Endodermal cell (in vitro differentiated cells): Measurements from ENCODE around the gene SRPK3. TPM values are rescaled to one million over a fixed set of nuclear protein-coding genes. Genes with fewer than 3 reads are reported as not detected.

Experiments used
- DNase-seq: peaks from one replicate; pipeline ENCODE4 v3.0.0-alpha.2; 2017
- H3K27ac ChIP-seq: 2 replicates; pipeline ENCODE4 v1.5.1; 2013; ENCODE audit warnings: mild to moderate bottlenecking, low read depth, low read length, moderate library complexity
- H3K27me3 ChIP-seq: 2 replicates; pipeline ENCODE4 v1.6.1; 2013; ENCODE audit warnings: mild to moderate bottlenecking, low read length, moderate library complexity; ENCODE audit not compliant: insufficient read depth, control insufficient read depth, poor library complexity, severe bottlenecking
- H3K36me3 ChIP-seq: 2 replicates; pipeline ENCODE4 v1.7.0; 2013; ENCODE audit warnings: mild to moderate bottlenecking, low read length, moderate library complexity; ENCODE audit not compliant: control insufficient read depth, insufficient read depth
- H3K4me1 ChIP-seq: one replicate; pipeline ENCODE4 v1.7.0; 2013; ENCODE audit warnings: low read length; ENCODE audit not compliant: control insufficient read depth, insufficient read depth
- H3K4me3 ChIP-seq: 2 replicates; pipeline ENCODE4 v1.5.1; 2013; ENCODE audit warnings: mild to moderate bottlenecking, low read length, moderate library complexity
- H3K9ac ChIP-seq: 2 replicates; pipeline ENCODE4 v1.6.1; 2013; ENCODE audit warnings: mild to moderate bottlenecking, low read length, moderate library complexity; ENCODE audit not compliant: poor library complexity, severe bottlenecking; ENCODE audit errors: extremely low read depth
- H3K9me3 ChIP-seq: 2 replicates; pipeline ENCODE4 v1.6.1; 2013; ENCODE audit warnings: mild to moderate bottlenecking, low read length, moderate library complexity; ENCODE audit not compliant: control insufficient read depth
- H3K27ac Mint-ChIP-seq: 2 replicates; pipeline ENCODE4 v1.8.0; 2020; ENCODE audit warnings: mixed read lengths
- H3K27me3 Mint-ChIP-seq: 2 replicates; pipeline ENCODE4 v1.8.0; 2021; ENCODE audit warnings: mild to moderate bottlenecking, mixed read lengths; ENCODE audit not compliant: insufficient read depth
- H3K36me3 Mint-ChIP-seq: 2 replicates; pipeline ENCODE4 v1.8.0; 2020; ENCODE audit warnings: low read depth, mixed read lengths
- H3K4me1 Mint-ChIP-seq: 2 replicates; pipeline ENCODE4 v1.8.0; 2020; ENCODE audit warnings: mixed read lengths
- H3K4me3 Mint-ChIP-seq: 2 replicates; pipeline ENCODE4 v1.8.0; 2020; ENCODE audit warnings: mild to moderate bottlenecking, moderate library complexity, mixed read lengths
- H3K9me3 Mint-ChIP-seq: 2 replicates; pipeline ENCODE4 v1.8.0; 2020; ENCODE audit warnings: mild to moderate bottlenecking, mixed read lengths
- WGBS, 2 experiments: methylation state at CpG; one replicate each; pipeline versions ENCODE4 v1.1.5 to v1.1.7; 2013; ENCODE audit warnings: missing lambda C conversion rate in 2 of 2, mixed read lengths in 1 of 2; ENCODE audit not compliant: insufficient coverage in 1 of 2, insufficient read length in 1 of 2; 5-methylcytosine and 5-hydroxymethylcytosine counted together
- total RNA-seq, 2 donors: library from RNA; stranded (reverse); fragmentation: NEBNext Ultra II Directional in 1 of 2; extraction: Animal tissue kit (Norgen Biotek cat#: 25700) in 1 of 2; gene quantifications; 2 replicates in 1 of 2; 3 replicates in 1 of 2; pipeline ENCODE4 v1.2.1, GENCODE V29; 2021
- TF ChIP-seq, protein P1 (sequence below): fragments of 200-600 bp; sonication (generic); conservative IDR thresholded peaks from 2 replicates; pipeline ENCODE4 v1.5.0; 2021; ENCODE audit warnings: antibody characterized with exemption, mild to moderate bottlenecking

SRPK3 gene
- total RNA-seq, 2 donors from 2014 or later = not detected

DNA sequence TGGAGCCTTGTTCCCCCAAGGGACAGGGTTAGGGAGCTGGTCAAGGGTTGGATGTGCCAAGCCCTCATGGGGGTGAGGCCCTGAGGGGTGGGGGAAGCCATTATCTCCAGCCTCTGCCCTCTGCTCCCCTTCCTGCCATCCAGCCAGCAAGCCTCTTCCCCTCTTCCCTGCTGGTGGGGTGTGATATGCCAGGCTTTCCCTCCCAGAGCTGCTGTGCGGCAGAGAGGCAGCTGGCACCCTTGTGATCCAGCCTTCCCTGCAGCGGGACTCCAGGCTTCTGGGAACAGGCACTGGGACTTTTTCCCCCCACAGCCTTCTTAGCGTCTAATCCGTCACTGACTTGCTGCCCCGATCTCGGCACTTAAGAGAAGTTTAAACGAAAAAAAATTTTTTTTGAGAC, 19.9 kb downstream of the SRPK3 start:
- DNase-seq = no peak
- H3K4me1 Mint-ChIP-seq = peaks cover 6% of the 10 kb centered on the region
- no peaks in the 10 kb centered on the region for H3K27me3 ChIP-seq
- H3K9ac ChIP-seq = no peak overlapping the region
- no peaks in the 10 kb centered on the region for H3K4me1 ChIP-seq
- H3K27me3 Mint-ChIP-seq = no peaks in the 10 kb centered on the region
- WGBS, 2 experiments = 90 to 93% methylated on average over 2 to 7 of the region's 7 CpGs
- H3K4me3 Mint-ChIP-seq = no peak overlapping the region
- TF ChIP-seq, protein P1, sequence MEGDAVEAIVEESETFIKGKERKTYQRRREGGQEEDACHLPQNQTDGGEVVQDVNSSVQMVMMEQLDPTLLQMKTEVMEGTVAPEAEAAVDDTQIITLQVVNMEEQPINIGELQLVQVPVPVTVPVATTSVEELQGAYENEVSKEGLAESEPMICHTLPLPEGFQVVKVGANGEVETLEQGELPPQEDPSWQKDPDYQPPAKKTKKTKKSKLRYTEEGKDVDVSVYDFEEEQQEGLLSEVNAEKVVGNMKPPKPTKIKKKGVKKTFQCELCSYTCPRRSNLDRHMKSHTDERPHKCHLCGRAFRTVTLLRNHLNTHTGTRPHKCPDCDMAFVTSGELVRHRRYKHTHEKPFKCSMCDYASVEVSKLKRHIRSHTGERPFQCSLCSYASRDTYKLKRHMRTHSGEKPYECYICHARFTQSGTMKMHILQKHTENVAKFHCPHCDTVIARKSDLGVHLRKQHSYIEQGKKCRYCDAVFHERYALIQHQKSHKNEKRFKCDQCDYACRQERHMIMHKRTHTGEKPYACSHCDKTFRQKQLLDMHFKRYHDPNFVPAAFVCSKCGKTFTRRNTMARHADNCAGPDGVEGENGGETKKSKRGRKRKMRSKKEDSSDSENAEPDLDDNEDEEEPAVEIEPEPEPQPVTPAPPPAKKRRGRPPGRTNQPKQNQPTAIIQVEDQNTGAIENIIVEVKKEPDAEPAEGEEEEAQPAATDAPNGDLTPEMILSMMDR = no peak
- no peak overlapping the region for H3K27ac Mint-ChIP-seq
- H3K36me3 Mint-ChIP-seq = peaks cover 27% of the 10 kb centered on the region
- H3K27ac ChIP-seq = no peak overlapping the region
- H3K36me3 ChIP-seq = peaks cover 4% of the 10 kb centered on the region
- no peak overlapping the region for H3K4me3 ChIP-seq
- no peaks in the 10 kb centered on the region for H3K9me3 ChIP-seq
- H3K9me3 Mint-ChIP-seq = peaks cover 66% of the 10 kb centered on the region

DNA sequence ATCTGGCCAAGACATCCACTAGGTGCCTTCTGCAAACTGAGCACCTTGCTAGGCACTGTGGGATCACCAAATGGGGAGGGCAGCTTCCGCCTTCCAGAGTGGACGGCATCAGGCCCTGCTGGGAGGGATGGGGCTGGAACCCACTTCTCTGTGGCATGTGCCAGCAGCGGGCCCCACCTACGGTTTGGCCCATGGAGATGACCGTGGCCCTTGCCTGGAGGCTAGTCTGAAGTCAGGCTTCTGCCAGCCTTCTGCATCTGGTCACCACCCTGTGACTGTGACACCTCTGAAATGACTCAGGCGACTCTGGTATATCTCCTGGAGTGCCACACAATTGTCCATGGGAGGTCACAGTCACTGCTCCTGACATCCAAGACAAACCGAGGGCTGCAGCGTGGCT, 20.8 kb downstream of the SRPK3 start:
- Histone ChIP-seq H3K9ac (no peak overlapping the region), H3K27ac (no peak overlapping the region), H3K4me1 (no peaks in the 10 kb centered on the region), H3K4me3 (no peak overlapping the region), H3K9me3 (no peaks in the 10 kb centered on the region), H3K27me3 (no peaks in the 10 kb centered on the region), H3K36me3 (no peaks in the 10 kb centered on the region)
- peaks cover 18% of the 10 kb centered on the region for H3K36me3 Mint-ChIP-seq
- DNase-seq = no peak
- H3K4me1 Mint-ChIP-seq = no peaks in the 10 kb centered on the region
- TF ChIP-seq, protein P1 = no peak
- H3K27me3 Mint-ChIP-seq = no peaks in the 10 kb centered on the region
- 88 to 93% methylated on average over 1 to 8 of the region's 8 CpGs for WGBS, 2 experiments
- H3K4me3 Mint-ChIP-seq = no peak overlapping the region
- no peak overlapping the region for H3K27ac Mint-ChIP-seq
- peaks cover 67% of the 10 kb centered on the region for H3K9me3 Mint-ChIP-seq

DNA sequence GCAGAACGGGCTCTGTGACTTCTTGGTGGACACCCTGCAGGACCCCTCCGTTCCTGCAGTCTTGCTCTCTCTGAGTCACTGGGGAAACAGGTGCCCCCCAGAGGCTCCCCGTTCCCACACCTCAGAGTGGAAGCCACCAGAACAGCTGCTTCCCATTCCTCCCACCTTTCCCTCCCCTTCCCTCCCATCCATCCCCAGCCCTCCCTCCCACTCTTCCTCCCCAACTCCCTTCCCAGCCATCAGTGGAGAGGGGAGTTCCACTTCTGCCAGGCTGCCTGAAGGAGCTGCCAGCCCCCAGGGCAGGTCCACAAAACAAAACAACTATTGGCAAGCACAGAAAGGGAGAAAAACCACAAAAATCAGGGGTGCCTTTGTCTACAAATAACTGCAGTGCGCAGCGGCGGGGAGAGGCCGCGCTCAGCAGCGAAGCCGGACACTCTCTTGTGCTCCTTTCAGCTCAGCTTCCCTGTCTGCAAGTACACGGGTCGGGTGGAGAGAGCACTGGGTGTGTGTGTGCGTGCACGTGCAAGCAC, 21.7 kb downstream of the SRPK3 start:
- no peak overlapping the region for H3K27ac ChIP-seq
- no peak overlapping the region for H3K27ac Mint-ChIP-seq
- WGBS, 2 experiments = 96% methylated on average over 14 of the region's 14 CpGs; no CpG with 5 or more reads in 1 of the 2 experiments

More for the DNA sequence above, 21.7 kb downstream of the SRPK3 start:
- Histone ChIP-seq H3K36me3 (no peaks in the 10 kb centered on the region), H3K4me1 (no peaks in the 10 kb centered on the region), H3K4me3 (no peak overlapping the region), H3K9me3 (no peaks in the 10 kb centered on the region), H3K9ac (no peak overlapping the region), H3K27me3 (no peaks in the 10 kb centered on the region)
- no peaks in the 10 kb centered on the region for H3K4me1 Mint-ChIP-seq
- no peak overlapping the region for H3K4me3 Mint-ChIP-seq
- H3K9me3 Mint-ChIP-seq = peaks cover 64% of the 10 kb centered on the region
- TF ChIP-seq, protein P1 = no peak
- peaks cover 13% of the 10 kb centered on the region for H3K36me3 Mint-ChIP-seq
- H3K27me3 Mint-ChIP-seq = no peaks in the 10 kb centered on the region
- DNase-seq = no peak
